HG02678 (cell line): Measurements from ENCODE around the gene BTLA.
A peak's percentile ranks its signal among the peaks of the same experiment; 100 is the strongest.
"Not testable (repeated sequence)": the region's sequence is repeated elsewhere in the genome, so short reads cannot be mapped to it uniquely, and the experiment has no call there.

Experiments used
- ATAC-seq: cut with Tn5 transposase; IDR thresholded peaks from one replicate; pipeline ENCODE4 v1.9.1; 2021; ENCODE audit warnings: mild to moderate bottlenecking, moderate library complexity; ENCODE audit not compliant: unreplicated experiment

The BTLA gene

GRCh38 chr3:112492124-112492523, 7.1 kb downstream of the BTLA start:
- ATAC-seq: no peak

GRCh38 chr3:112491373-112491772, 7.9 kb downstream of the BTLA start:
- no peak for ATAC-seq

- ATAC-seq: peak; percentile 54
These were observed 9.4 kb downstream of the BTLA start for GRCh38 chr3:112489674-112490479.

- ATAC-seq: no peak
These were observed 12.3 kb downstream of the BTLA start for GRCh38 chr3:112486811-112487505.

- no peak for ATAC-seq
These were observed 14.9 kb downstream of the BTLA start for GRCh38 chr3:112484352-112484751.

- no peak for ATAC-seq
These were observed 16.6 kb downstream of the BTLA start for GRCh38 chr3:112482675-112483074.

GRCh38 chr3:112481302-112481721, 18.0 kb downstream of the BTLA start:
- ATAC-seq: no peak

GRCh38 chr3:112477891-112478290, 21.4 kb downstream of the BTLA start:
- no peak for ATAC-seq

GRCh38 chr3:112476346-112476745, 22.9 kb downstream of the BTLA start:
- no peak for ATAC-seq

- no peak for ATAC-seq
These were observed 24.5 kb downstream of the BTLA start for GRCh38 chr3:112474796-112475195.

- no peak for ATAC-seq
These were observed 26.6 kb downstream of the BTLA start for GRCh38 chr3:112472691-112473090.

- ATAC-seq: no peak
These were observed 27.5 kb downstream of the BTLA start for GRCh38 chr3:112471596-112472325.

GRCh38 chr3:112470788-112471187, 28.5 kb downstream of the BTLA start:
- no peak for ATAC-seq

- no peak for ATAC-seq
These were observed 29.6 kb downstream of the BTLA start for GRCh38 chr3:112469671-112470070.

- ATAC-seq: no peak
These were observed 31.7 kb downstream of the BTLA start for GRCh38 chr3:112467539-112467938.

- ATAC-seq: no peak
These were observed 33.3 kb downstream of the BTLA start for GRCh38 chr3:112466020-112466419.

GRCh38 chr3:112464264-112464663, 35.0 kb downstream of the BTLA start:
- ATAC-seq: peak; percentile 47

GRCh38 chr3:112463250-112463649, 36.0 kb downstream of the BTLA start:
- peak; percentile 47 for ATAC-seq

GRCh38 chr3:112461787-112462186, 37.5 kb downstream of the BTLA start:
- not testable (repeated sequence) for ATAC-seq

GRCh38 chr3:112460519-112461195, 38.6 kb downstream of the BTLA start:
- peak; percentile 58 for ATAC-seq

GRCh38 chr3:112459750-112460149, 39.5 kb downstream of the BTLA start:
- ATAC-seq: peak; percentile 44
